CD4-positive, alpha-beta T cell (primary cell): ENCODE data around the gene PTPRD. TPM values are rescaled to one million over a fixed set of nuclear protein-coding genes. Genes with fewer than 3 reads are reported as not detected.

Experiments used
- ATAC-seq: fragments of 200-7000 bp; cut with Tn5 transposase; one replicate; pipeline ENCODE4 v1.10.0; 2022; ENCODE audit warnings: mild to moderate bottlenecking; ENCODE audit not compliant: poor library complexity
- CTCF ChIA-PET: fragments of 350-600 bp; sonication (Branson Sonifier 250); formaldehyde crosslinking; loops from one replicate; lab custom pipeline; 2021; ENCODE audit warnings: antibody characterized with exemption, inconsistent platforms; lab: Charles Lee
- POLR2A ChIA-PET: fragments of 350-600 bp; sonication (Branson Sonifier 250); formaldehyde crosslinking; loops from one replicate; lab custom pipeline; 2021; ENCODE audit warnings: antibody characterized with exemption, inconsistent platforms; lab: Charles Lee
- DNase-seq, 14 experiments: peaks; one replicate each; pipeline ENCODE4 v3.0.0-alpha.2; 2013 to 2020; ENCODE audit warnings: mixed read lengths in 2 of 14
- H3K27ac ChIP-seq, 2 donors: one replicate each; pipeline versions ENCODE4 v1.5.1 to v1.7.0; 2013; ENCODE audit warnings: low read length in 2 of 2, low read depth in 1 of 2, mild to moderate bottlenecking in 1 of 2
- H3K27me3 ChIP-seq, 2 experiments: 1 replicate in 1 of 2; 2 replicates in 1 of 2; pipeline versions ENCODE4 v1.6.1 to v1.7.0; 2013; ENCODE audit warnings: low read length in 2 of 2, control low read depth in 1 of 2, mild to moderate bottlenecking in 1 of 2, moderate library complexity in 1 of 2; ENCODE audit not compliant: insufficient read depth in 2 of 2, control insufficient read depth in 1 of 2
- H3K36me3 ChIP-seq: one replicate; pipeline ENCODE4 v1.6.1; 2013; ENCODE audit warnings: low read length, control low read depth; ENCODE audit not compliant: insufficient read depth
- H3K4me1 ChIP-seq: one replicate; pipeline ENCODE4 v1.6.1; 2013; ENCODE audit warnings: low read length, control low read depth; ENCODE audit not compliant: insufficient read depth
- H3K4me3 ChIP-seq: one replicate; pipeline ENCODE4 v1.5.1; 2013; ENCODE audit warnings: mild to moderate bottlenecking, low read length, moderate library complexity
- H3K9me3 ChIP-seq, 2 experiments: 1 replicate in 1 of 2; 2 replicates in 1 of 2; pipeline versions ENCODE4 v1.6.1 to v1.7.0; 2013; ENCODE audit warnings: low read length in 2 of 2, mild to moderate bottlenecking in 2 of 2, control low read depth in 1 of 2, moderate library complexity in 1 of 2; ENCODE audit not compliant: control insufficient read depth in 1 of 2, insufficient read depth in 1 of 2
- H3K27ac Mint-ChIP-seq: one replicate; pipeline ENCODE4 v1.8.0; 2020; ENCODE audit warnings: mixed read lengths
- H3K27me3 Mint-ChIP-seq: one replicate; pipeline ENCODE4 v1.8.0; 2021; ENCODE audit warnings: mixed read lengths
- H3K36me3 Mint-ChIP-seq: one replicate; pipeline ENCODE4 v1.8.0; 2021; ENCODE audit warnings: low read depth, mixed read lengths
- H3K4me1 Mint-ChIP-seq: one replicate; pipeline ENCODE4 v1.8.0; 2021; ENCODE audit warnings: low read depth, mixed read lengths
- H3K4me3 Mint-ChIP-seq: one replicate; pipeline ENCODE4 v1.8.0; 2020; ENCODE audit warnings: mild to moderate bottlenecking, mixed read lengths
- H3K9me3 Mint-ChIP-seq: one replicate; pipeline ENCODE4 v1.8.0; 2020; ENCODE audit warnings: mixed read lengths
- CTCF ChIP-seq: fragments of 200-600 bp; IDR thresholded peaks from one replicate; pipeline ENCODE4 v1.8.0; 2022; ENCODE audit warnings: antibody characterized with exemption, mild to moderate bottlenecking
- intact Hi-C, 2 experiments: fragments of 100-400 bp; cut with DNase I in 1 of 2; cut with micrococcal nuclease in 1 of 2; formaldehyde crosslinking; loops; one replicate each; pipeline versions ENCODE4 v1.15.1 to v1.9.0; 2023 to 2025; cut with DNase I, micrococcal nuclease
- total RNA-seq, 174 experiments: library from RNA in 2 of 174; stranded (reverse) in 2 of 174; gene quantifications; one replicate each; pipeline ENCODE4 v1.2.3 and lab custom pipeline; 2021 to 2026

The PTPRD gene
- total RNA-seq, 2 experiments from 2014 or later = not detected

DNA sequence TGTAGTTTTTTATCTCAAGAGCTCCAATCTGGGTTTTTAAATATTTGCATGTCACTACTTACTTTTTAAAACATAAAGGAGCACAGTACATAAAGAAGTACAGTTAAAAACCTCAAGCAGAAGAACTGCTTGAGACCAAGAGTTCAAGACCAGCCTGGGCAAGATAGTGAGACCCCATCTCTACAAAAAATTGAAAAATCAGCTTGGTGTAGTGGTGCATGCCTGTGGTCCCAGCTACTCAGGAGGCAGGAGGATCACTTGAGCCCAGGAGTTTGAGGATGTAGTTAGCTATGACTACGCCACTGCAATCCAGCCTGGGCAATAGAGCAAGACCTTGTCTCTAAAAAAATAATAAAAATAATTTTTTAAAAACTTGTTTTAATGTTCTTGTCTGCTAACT is 1840.5 kb downstream of the PTPRD start:
- H3K36me3 ChIP-seq = no peaks in the 10 kb centered on the region
- ChIA-PET CTCF (no interaction called here), POLR2A (no interaction called here)
- H3K9me3 ChIP-seq = no peaks in the 10 kb centered on the region
- Mint-ChIP-seq H3K4me1 (no peaks in the 10 kb centered on the region), H3K27me3 (no peaks in the 10 kb centered on the region), H3K27ac (no peak overlapping the region), H3K36me3 (no peaks in the 10 kb centered on the region), H3K9me3 (no peaks in the 10 kb centered on the region), H3K4me3 (no peak overlapping the region)
- ATAC-seq (no peak), DNase-seq (no peak)
- TF ChIP-seq CTCF = no peak
- intact Hi-C loops = no loop called here
- no peak overlapping the region for H3K4me3 ChIP-seq
- H3K27me3 ChIP-seq = no peaks in the 10 kb centered on the region
- no peaks in the 10 kb centered on the region for H3K4me1 ChIP-seq
- H3K27ac ChIP-seq = no peak overlapping the region

DNA sequence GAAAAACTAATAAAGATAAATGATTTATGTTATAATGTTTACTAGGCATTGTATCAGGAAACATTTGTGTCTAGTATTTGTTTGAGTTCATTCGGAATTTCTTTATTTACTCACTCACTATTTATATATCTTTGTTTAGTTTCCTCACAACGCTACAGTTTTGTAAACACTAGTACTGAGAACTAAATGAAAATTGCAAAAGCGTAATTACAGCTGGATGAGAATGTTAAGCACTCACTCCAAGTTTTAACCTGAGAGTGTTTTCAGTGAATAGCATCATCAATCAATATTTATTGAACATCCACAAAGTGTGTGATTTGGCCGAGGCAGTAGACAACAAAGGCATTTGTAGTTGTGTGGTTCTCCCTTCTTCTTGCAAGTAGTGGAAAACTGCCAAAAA is 1843.6 kb downstream of the PTPRD start:
- H3K36me3 Mint-ChIP-seq = no peaks in the 10 kb centered on the region
- no peaks in the 10 kb centered on the region for H3K9me3 Mint-ChIP-seq
- no peaks in the 10 kb centered on the region for H3K4me1 ChIP-seq
- no peaks in the 10 kb centered on the region for H3K27me3 ChIP-seq
- ATAC-seq (no peak), DNase-seq (no peak)
- H3K27ac Mint-ChIP-seq = no peak overlapping the region
- H3K27me3 Mint-ChIP-seq = no peaks in the 10 kb centered on the region
- no peaks in the 10 kb centered on the region for H3K36me3 ChIP-seq
- intact Hi-C loops = no loop called here
- no peak overlapping the region for H3K4me3 ChIP-seq
- POLR2A ChIA-PET = no interaction called here
- no peaks in the 10 kb centered on the region for H3K4me1 Mint-ChIP-seq
- CTCF ChIA-PET = no interaction called here
- H3K27ac ChIP-seq = no peak overlapping the region
- no peak for TF ChIP-seq CTCF
- no peak overlapping the region for H3K4me3 Mint-ChIP-seq
- H3K9me3 ChIP-seq = no peaks in the 10 kb centered on the region

GRCh38 chr9:8766096-8766495 is 1846.7 kb downstream of the PTPRD start:
- Histone ChIP-seq H3K9me3 (no peaks in the 10 kb centered on the region), H3K27me3 (no peaks in the 10 kb centered on the region), H3K4me3 (no peak overlapping the region), H3K27ac (no peak overlapping the region), H3K36me3 (no peaks in the 10 kb centered on the region), H3K4me1 (no peaks in the 10 kb centered on the region)
- TF ChIP-seq CTCF = no peak
- H3K27me3 Mint-ChIP-seq = no peaks in the 10 kb centered on the region
- H3K27ac Mint-ChIP-seq = no peak overlapping the region
- no peaks in the 10 kb centered on the region for H3K9me3 Mint-ChIP-seq
- no peaks in the 10 kb centered on the region for H3K4me1 Mint-ChIP-seq
- CTCF ChIA-PET = no interaction called here
- no peak for DNase-seq
- POLR2A ChIA-PET = no interaction called here
- intact Hi-C loops = no loop called here
- H3K4me3 Mint-ChIP-seq = no peak overlapping the region
- H3K36me3 Mint-ChIP-seq = no peaks in the 10 kb centered on the region
- no peak for ATAC-seq
